ENCODE measurements around the gene PNPLA6.

GRCh38 chr19:7582446-7582845 lies 46.9 kb downstream of the PNPLA6 start:
- TF ChIP-seq CTCF (IDR thresholded peaks at IDR 0.05), result no peak
- no peak for TF ChIP-seq POLR2A (IDR thresholded peaks at IDR 0.05)
